ENCODE measurements around the gene TSPAN9.

GRCh38 chr12:3305904-3306619, 228.9 kb downstream of the TSPAN9 start:
- TF ChIP-seq CTCF (IDR thresholded peaks at IDR 0.05) (no peak), POLR2A (IDR thresholded peaks at IDR 0.05) (no peak)

All from body of pancreas (tissue), 4 donors.